ENCODE data around the gene MIA3.
"Not testable (repeated sequence)": the region's sequence is repeated elsewhere in the genome, so short reads cannot be mapped to it uniquely, and the experiment has no call there.

Gene MIA3

GRCh38 chr1:222618001-222618879, at the start of gene MIA3:
Gene MIA3 (plus strand): TSS chr1:222618097. CDS start chr1:222618111, 14 bp downstream.
- peak; percentile 71 to 87 (median 78) for DNase-seq

GRCh38 chr1:222570837-222571236, 47.1 kb upstream of the MIA3 start:
- DNase-seq, result no peak

GRCh38 chr1:222579316-222579715, 38.6 kb upstream of the MIA3 start:
- DNase-seq, result no peak

- DNase-seq, result no peak
Observed at GRCh38 chr1:222582099-222582774, 35.7 kb upstream of the MIA3 start.

- DNase-seq, result no peak
Observed at GRCh38 chr1:222583079-222583478, 34.8 kb upstream of the MIA3 start.

- DNase-seq, result no peak
Observed at GRCh38 chr1:222586842-222587241, 31.1 kb upstream of the MIA3 start.

- no peak for DNase-seq
Observed at GRCh38 chr1:222588135-222588534, 29.8 kb upstream of the MIA3 start.

GRCh38 chr1:222589462-222590302, 28.2 kb upstream of the MIA3 start, which contains the start of gene TAF1A:
Gene TAF1A (minus strand): TSS chr1:222589933.
- DNase-seq, result peak; percentile 49 to 72 (median 66)

- no peak for DNase-seq
Observed at GRCh38 chr1:222592171-222592570, 25.7 kb upstream of the MIA3 start.

- DNase-seq, result no peak
Observed at GRCh38 chr1:222594789-222595188, 23.1 kb upstream of the MIA3 start.

- no peak for DNase-seq
Observed at GRCh38 chr1:222596696-222597095, 21.2 kb upstream of the MIA3 start.

GRCh38 chr1:222600281-222600680, 17.6 kb upstream of the MIA3 start:
- no peak for DNase-seq

- DNase-seq, result no peak
Observed at GRCh38 chr1:222601257-222601656, 16.6 kb upstream of the MIA3 start.

GRCh38 chr1:222606757-222607156, 11.1 kb upstream of the MIA3 start:
- no peak for DNase-seq

- not testable (repeated sequence) for DNase-seq
Observed at GRCh38 chr1:222609111-222609510, 8.8 kb upstream of the MIA3 start.

- DNase-seq, result no peak
Observed at GRCh38 chr1:222610728-222611127, 7.2 kb upstream of the MIA3 start.

GRCh38 chr1:222613627-222614026, 4.3 kb upstream of the MIA3 start:
- DNase-seq, result no peak

- DNase-seq, result no peak
Observed at GRCh38 chr1:222616525-222616924, 1.4 kb upstream of the MIA3 start.

- peak; percentile 71 to 87 (median 78) for DNase-seq
Observed at GRCh38 chr1:222617367-222617951, 438 bp upstream of the MIA3 start.

GRCh38 chr1:222618880-222619596, 1.1 kb downstream of the MIA3 start:
- DNase-seq, result no peak

GRCh38 chr1:222620566-222620965, 2.7 kb downstream of the MIA3 start:
- no peak for DNase-seq

- no peak for DNase-seq
Observed at GRCh38 chr1:222622765-222623164, 4.9 kb downstream of the MIA3 start.
